HG03354 (cell line): ENCODE data around the gene DUSP6.

ENCODE experiments used
- ATAC-seq: cut with Tn5 transposase; IDR thresholded peaks from one replicate; pipeline ENCODE4 v1.9.1; 2021; ENCODE audit warnings: mild to moderate bottlenecking; ENCODE audit not compliant: unreplicated experiment, poor library complexity, severe bottlenecking

Gene DUSP6

GRCh38 chr12:89376844-89377243 is 24.5 kb upstream of the DUSP6 start:
- no peak for ATAC-seq

- no peak for ATAC-seq
These were observed 23.9 kb upstream of the DUSP6 start for GRCh38 chr12:89376202-89376529.

GRCh38 chr12:89373763-89374572 is 21.7 kb upstream of the DUSP6 start:
- ATAC-seq = no peak

- no peak for ATAC-seq
These were observed 20.5 kb upstream of the DUSP6 start for GRCh38 chr12:89372584-89373370.

- no peak for ATAC-seq
These were observed 18.5 kb upstream of the DUSP6 start for GRCh38 chr12:89370850-89371249.

GRCh38 chr12:89370421-89370831 is 18.1 kb upstream of the DUSP6 start:
- ATAC-seq = no peak

GRCh38 chr12:89369166-89369565 is 16.9 kb upstream of the DUSP6 start:
- ATAC-seq = no peak

GRCh38 chr12:89368391-89368790 is 16.1 kb upstream of the DUSP6 start:
- ATAC-seq = no peak

GRCh38 chr12:89366676-89367364 is 14.5 kb upstream of the DUSP6 start:
- ATAC-seq = no peak

GRCh38 chr12:89364631-89365030 is 12.3 kb upstream of the DUSP6 start:
- ATAC-seq = no peak

GRCh38 chr12:89364058-89364457 is 11.8 kb upstream of the DUSP6 start:
- ATAC-seq = no peak

- ATAC-seq = no peak
These were observed 11.3 kb upstream of the DUSP6 start for GRCh38 chr12:89363582-89363981.

GRCh38 chr12:89363084-89363483 is 10.8 kb upstream of the DUSP6 start:
- ATAC-seq = no peak

- ATAC-seq = no peak
These were observed 7.3 kb upstream of the DUSP6 start for GRCh38 chr12:89359615-89360014.

GRCh38 chr12:89358805-89359204 is 6.5 kb upstream of the DUSP6 start:
- ATAC-seq = no peak

GRCh38 chr12:89357297-89357730 is 5.0 kb upstream of the DUSP6 start:
- no peak for ATAC-seq

GRCh38 chr12:89356069-89356665 is 3.9 kb upstream of the DUSP6 start:
- no peak for ATAC-seq

GRCh38 chr12:89355243-89356068 is 3.2 kb upstream of the DUSP6 start:
- no peak for ATAC-seq

- peak; percentile 13 for ATAC-seq
These were observed 2.3 kb upstream of the DUSP6 start for GRCh38 chr12:89354612-89355067.
